GM15510 (cell line): ENCODE results near the gene TNS3.

Experiments
- POLR2A ChIP-seq: IDR thresholded peaks from 3 replicates; pipeline ENCODE4 v1.6.1; 2011; ENCODE audit warnings: borderline replicate concordance; ENCODE audit not compliant: insufficient read length; ENCODE audit errors: extremely low read depth

TNS3 gene

DNA sequence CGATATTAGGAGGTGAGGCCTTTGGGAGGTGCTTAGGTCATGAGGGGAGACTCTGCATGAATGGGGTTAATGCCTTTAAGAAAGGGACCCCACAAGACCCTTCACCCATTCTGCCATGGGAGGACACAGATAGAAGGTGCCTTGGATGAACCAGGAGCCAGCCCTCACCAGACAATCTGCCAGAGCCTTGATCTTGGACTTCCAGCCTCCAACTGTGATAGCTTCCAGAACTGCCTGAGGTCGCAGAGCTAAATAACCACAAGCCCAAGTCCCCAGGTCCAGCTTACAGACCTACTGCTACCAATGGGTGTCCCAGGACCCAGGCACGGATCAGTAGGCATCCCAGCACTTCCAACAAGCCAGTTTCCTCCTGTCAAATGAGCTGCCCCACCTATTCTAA, 37.5 kb downstream of the TNS3 start:
- no peak for TF ChIP-seq POLR2A

DNA sequence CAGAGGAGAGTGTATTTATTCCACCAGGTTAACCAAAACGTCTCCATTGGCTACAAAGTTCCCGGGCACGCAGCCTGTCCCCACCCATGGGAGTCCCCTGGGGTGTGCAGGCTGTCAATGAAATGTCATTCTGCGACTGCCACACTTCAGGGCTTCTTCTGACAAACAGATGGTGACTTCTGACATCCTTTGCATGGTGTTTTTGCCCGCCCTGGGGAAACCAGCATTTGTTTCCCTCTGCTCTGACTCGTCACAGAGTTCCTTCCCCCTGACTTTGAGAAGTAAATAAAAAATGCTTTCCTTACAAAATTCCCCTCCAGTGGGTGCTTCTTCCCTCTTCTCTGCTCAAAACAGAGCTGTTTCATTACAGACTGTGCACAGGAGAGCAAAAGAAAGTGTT, 38.2 kb downstream of the TNS3 start:
- TF ChIP-seq POLR2A = no peak

DNA sequence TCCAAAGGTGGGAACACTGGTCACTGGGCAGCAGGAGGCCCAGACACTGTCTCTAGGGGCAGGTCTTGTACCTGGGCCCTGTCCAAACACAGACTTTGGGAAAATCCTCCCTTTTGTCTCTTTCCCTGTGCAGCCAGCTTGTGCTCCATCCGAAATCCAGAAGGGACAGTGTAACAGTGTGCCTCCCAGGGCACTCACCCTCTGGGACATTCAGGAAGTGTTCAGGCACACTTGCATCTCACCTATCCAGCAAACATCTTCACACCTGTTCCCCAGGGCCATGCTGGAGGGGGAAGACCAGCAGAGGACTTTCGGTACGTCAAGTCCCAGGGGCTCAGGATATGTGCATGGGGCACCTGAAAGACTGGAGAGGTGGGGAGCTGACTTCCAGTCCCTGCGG, 38.9 kb downstream of the TNS3 start:
- no peak for TF ChIP-seq POLR2A

DNA sequence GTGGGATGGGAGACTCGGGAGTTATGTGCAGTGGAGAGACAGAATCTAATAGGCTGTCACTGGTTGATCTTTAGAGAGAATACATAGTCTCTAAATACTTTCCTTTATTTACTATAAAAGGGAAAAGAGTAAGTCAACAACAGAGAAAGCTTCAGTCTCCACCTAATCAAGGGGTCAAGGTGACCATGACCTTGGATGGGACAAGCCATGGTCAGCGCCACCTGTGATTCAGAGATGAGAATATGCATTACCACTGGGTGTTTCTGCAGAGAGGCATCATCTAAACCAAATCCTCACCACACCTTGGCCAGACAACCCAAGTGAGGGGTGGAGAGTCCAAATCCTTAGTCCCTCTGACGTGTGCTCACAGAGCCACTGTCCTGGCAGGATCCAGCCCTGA, 39.9 kb downstream of the TNS3 start:
- TF ChIP-seq POLR2A = no peak

DNA sequence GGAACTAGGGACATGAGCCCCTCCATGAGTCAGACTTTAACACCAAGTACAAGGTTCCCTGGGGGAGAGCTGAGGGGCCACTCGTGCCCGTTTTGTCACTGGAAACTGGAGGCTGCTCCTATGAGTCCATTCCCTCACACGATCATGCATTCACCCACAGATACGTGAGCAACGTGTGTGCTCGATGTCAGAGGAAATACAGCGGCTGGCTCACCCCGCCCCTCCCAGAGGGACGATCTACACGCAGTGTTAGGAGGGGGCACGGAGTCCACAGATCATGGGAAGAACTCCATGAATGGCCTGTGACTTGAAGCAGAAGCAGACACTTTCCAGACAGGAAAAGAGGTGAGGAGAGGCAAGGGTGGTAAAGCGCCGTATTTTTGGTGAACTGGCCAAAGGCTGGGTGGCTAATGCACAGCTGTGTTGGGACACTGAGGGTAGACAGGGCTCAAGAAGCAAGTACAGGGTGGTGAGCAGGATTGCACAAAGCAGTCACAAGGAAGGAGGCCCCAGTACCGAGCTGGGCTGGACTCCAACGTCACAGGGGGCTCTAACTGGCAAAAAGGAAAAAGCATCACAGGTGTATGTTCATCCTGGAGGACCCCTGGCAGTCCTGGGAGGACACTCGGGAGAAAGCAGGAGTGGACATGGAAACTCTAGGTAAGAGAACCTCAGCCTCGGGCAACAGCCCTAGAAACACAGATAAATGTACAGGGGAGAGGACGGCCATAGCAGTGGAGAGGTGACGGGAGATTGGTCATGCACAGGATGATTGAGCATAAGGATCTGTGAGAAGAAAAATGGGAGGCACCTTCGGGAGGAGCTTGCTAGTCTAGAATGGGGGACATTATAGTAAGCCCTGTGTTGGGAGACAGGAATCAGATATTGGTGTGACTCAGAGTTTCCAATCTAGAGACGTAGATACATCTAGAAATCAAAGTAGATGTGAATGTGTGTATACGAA, 41.2 kb downstream of the TNS3 start:
- TF ChIP-seq POLR2A = no peak

DNA sequence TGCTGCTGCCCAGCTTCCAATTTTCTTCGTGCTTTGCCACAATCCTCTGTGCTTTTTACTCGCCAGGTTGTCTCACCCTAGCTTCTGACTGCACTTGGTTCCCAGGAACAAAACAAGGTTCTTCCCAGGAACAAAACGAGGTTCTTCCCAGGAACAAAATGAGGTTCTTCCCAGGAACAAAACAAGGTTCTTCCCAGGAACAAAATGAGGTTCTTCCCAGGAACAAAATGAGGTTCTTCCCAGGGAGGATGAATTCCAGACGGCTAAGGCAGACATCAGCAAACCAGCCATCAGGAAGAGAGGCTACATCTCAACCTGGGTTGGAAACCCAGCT, 41.9 kb downstream of the TNS3 start:
- no peak for TF ChIP-seq POLR2A

DNA sequence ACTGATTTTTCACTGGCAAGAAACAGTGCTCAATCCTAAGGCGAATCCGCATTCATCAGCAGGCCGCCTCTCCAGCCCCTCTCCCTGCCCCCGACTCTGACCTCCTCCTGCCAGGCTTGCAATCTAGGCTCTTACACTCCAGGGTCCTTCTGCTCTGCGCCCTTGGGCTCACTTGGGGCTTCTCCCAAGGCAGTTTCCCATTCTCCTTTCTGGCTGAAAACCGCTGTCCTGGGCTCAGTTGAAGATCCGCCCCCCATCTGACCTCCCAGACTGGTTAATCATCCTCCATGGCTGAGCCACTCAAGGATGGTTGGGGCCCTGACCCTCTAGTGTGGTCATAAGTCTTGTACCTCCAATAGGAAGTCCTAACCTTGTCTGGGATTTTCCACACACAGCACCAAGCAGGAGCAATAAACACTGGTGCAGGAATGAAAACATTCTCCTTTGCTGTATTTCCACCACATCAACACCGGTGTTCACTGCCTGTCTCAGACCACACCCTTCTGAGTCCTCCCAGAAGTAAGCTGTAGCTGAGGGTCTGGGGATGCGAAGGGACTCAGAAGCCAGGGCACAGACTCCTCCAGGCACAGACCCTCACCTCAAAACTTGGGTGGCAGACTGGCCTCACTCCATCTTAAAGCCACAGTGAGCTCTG, 42.4 kb downstream of the TNS3 start:
- TF ChIP-seq POLR2A = no peak

DNA sequence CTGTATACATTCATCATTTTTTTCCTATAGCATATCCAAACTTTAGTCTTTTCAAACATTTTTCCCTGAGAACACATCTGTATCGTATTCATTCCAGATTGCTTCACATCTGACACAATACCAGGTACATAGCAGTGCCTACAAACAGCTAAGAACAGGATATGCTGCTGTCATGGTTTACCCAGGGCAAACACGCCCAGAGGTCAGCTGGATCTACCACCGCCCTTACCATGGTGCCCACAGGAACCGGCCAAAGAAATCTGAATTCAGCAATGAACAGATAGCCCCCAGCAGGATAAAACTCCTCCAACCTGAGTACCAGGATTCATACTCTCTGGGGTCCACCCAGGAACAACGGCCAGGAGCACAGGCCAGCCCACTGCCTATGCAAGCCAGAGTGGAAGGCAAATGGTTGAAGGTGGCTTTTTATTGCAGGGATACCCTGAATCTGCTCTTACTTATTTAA, 43.0 kb downstream of the TNS3 start:
- no peak for TF ChIP-seq POLR2A

DNA sequence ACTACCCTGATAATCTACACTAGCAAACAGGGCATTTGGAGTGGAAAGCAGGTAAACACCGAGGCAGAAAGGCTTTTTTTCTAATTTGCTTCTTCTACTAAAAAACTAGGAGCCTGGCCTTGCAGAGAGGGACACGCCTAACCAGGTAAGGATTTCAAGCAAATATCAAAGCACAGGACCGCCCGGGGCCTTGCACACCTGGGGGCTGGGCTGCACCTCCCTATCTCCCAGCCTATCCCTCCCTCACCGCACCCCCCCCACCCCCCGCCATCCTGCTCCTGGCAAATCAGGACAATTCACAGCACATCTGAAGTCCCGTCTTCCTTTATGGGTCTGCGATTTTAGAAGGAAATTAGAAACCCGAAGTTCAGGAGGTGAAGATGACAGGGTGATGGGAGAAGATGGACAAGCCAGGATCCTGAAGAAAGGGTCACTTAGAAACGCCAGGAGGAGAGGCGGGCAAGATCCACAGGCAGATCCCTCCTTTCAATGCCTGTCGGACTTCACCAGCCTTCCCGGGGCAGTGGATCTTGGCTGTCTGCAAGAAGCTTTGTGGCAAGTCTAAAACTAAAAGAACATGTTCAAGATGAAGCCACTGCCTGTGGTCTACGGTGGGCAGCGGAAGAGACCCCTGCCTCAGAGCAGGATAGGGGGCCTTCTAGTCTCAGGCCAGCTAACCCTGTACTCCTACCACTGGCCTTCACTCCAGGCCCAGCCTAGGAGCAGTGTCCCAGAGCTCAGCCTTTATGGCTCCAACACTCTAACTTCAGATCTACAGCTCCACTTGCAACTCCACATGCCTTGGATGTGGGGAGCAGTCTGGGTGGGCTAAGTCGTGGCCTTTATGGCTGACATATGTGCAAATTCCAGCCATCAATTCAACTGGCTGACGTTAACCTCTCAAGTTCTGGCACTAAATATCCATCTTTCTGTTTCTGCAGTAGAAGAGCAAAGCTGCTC, 43.9 kb downstream of the TNS3 start:
- no peak for TF ChIP-seq POLR2A

DNA sequence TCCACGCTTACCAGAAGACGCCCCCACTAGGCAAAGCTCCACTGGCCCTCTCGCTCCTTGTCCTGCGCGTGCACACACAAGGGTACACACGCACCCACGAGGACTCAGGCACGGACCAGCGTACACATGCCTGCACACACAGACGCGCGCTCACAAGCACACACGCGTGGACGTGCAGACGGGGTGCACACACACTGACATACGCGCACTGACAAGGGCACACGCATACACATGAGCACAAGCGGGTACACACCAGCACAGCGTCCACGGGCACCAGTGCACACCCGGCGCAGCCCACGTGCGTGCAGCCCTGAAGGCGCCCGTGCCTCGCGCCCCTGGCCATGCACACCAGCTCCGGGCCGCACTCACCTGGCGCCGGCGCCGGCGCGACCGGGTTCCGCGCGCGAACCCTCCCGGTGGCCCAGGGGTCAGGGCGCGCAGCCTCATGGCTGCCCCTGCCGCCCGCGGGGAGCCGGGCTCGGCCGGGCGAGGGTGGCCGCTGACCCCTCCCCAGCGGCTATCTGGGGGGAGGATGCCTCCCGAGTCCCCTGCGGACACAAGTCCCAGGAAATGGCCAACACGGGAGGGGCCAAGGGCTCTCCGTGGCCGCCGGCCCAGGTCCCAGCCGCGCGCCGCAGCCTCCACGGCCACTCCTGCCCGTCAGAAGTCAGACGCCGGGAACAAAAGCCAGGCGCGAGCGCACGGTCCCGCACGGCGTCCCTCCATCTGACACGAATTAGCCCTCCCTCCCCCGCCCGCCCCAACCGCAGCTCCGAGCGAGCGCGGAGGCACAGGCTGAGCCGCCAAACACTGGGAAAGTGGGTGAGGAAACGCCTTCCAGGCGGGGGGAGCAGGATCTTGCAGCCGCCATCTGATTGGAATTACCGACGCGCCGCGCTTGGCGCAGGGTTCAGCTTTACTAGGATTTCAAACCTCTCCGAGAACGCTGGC, 45.0 kb downstream of the TNS3 start:
- TF ChIP-seq POLR2A = no peak

DNA sequence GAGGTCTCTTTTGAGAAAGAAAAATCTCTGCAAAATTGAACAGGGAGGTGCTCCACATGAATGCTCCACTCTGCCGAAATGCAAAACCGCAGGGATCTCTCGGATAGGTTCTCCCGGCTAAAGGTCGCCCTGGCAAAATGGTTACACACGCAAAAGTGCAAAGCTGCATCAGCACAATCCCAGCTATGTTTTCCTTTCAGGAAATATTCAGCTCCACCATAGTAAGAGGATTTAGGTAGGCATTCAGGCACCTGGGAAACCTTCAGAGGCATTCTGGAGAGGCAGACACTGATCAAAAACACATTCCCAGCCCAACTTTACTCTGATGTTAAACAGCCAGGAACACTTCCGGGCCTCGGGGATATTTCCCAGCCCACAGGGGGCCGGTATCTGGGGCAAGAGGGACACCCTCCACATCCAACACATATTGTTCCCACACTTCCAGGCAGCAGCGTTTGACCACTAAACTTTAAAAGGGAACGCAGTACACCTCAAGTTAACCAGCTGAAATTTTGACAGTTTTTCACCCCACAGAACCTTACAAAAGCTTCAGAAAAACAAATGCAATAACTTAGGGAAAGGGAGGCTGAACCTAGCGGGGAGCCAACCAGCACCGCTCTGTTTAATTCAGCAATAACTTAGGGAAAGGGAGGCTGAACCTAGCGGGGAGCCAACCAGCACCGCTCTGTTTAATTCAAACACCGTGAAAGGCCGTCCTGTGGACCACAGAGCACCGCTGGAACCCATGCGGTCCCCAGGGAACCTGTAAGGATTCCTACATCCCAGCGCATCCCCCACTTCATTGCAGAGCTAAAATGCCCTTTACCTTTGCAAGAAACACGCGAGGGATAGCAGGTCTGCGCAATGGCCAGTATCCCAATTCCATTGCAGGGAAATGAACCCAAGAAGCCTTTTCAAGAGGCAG, 45.9 kb downstream of the TNS3 start:
- TF ChIP-seq POLR2A = no peak

DNA sequence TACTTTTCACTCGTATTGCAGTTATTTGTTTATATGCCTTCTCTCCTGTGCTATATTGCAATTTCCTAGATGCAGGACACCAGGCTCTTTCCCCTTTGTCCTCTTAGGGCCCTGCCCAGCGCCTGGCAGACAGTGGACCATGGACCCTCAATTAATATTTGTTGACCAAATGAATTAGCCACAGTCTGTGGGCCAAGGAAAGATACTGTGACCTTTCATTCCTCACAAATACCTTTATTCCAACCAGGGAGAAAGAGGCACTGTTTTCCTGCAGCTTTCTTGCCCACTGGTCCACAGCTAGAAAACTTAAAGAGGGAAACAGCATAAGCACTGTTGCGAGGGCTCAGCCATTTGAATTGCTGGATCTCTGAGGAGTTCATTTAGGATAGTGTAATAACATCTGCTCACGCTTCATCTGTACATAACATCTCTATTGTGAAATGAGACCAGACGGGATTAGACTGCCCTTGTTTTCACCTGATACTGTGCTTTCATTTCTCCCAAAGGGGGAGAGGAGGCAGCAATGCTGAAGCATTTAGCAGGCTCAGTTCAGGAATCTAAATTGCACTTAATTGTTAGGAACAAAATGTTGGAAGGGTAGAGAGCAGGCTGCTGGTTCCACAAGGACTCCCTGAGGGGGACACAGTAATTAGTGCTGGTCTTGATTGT, 46.7 kb downstream of the TNS3 start:
- no peak for TF ChIP-seq POLR2A
